ENCODE measurements around the gene LIN37. TPM values are rescaled to one million over a fixed set of nuclear protein-coding genes. Genes with fewer than 3 reads are reported as not detected.

The LIN37 gene
- total RNA-seq, 1 donor from 2014 or later, result 18.9 TPM

DNA sequence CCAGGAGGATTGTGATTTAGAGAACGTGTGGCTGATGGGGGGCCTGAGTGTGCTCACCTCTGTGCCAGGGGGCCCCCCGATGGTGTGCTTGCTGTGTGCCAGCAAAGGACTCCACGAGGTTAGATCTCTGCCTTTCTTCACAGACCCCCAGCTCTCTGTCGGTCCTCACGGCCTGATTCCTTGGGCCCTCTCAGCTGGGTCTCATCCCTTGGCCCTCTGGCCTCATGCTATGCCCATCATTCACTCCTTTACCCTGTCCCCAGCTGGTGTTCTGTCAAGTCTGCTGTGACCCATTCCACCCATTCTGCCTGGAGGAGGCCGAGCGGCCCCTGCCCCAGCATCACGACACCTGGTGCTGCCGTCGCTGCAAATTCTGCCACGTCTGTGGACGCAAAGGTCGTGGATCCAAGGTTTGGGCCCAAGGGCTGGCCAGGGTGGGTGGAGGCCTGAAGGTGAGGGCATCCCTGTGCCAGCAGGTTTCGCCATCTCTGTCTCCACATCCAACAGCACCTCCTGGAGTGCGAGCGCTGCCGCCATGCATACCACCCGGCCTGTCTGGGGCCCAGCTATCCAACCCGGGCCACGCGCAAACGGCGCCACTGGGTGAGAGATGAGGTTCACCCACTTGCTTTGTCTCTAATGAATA, 23.0 kb upstream of the LIN37 start:
- TF ChIP-seq, protein P1, sequence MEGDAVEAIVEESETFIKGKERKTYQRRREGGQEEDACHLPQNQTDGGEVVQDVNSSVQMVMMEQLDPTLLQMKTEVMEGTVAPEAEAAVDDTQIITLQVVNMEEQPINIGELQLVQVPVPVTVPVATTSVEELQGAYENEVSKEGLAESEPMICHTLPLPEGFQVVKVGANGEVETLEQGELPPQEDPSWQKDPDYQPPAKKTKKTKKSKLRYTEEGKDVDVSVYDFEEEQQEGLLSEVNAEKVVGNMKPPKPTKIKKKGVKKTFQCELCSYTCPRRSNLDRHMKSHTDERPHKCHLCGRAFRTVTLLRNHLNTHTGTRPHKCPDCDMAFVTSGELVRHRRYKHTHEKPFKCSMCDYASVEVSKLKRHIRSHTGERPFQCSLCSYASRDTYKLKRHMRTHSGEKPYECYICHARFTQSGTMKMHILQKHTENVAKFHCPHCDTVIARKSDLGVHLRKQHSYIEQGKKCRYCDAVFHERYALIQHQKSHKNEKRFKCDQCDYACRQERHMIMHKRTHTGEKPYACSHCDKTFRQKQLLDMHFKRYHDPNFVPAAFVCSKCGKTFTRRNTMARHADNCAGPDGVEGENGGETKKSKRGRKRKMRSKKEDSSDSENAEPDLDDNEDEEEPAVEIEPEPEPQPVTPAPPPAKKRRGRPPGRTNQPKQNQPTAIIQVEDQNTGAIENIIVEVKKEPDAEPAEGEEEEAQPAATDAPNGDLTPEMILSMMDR (conservative IDR thresholded peaks at IDR 0.05; ENCODE audit: low read depth, low read length), result no peak
- no peak for DNase-seq (ENCODE audit: low read depth)
- no peak overlapping the region for H3K4me3 ChIP-seq (ENCODE audit: low read depth, low read length)

- DNase-seq (ENCODE audit: low read depth), result no peak
- no peak overlapping the region for H3K4me3 ChIP-seq (ENCODE audit: low read depth, low read length)
- TF ChIP-seq, protein P1 (conservative IDR thresholded peaks at IDR 0.05; ENCODE audit: low read depth, low read length), result no peak
These were observed 21.1 kb upstream of the LIN37 start for GRCh38 chr19:35727053-35727955.

GRCh38 chr19:35727956-35728706, 20.2 kb upstream of the LIN37 start:
- no peak for DNase-seq (ENCODE audit: low read depth)
- TF ChIP-seq, protein P1 (conservative IDR thresholded peaks at IDR 0.05; ENCODE audit: low read depth, low read length), result no peak
- H3K4me3 ChIP-seq (ENCODE audit: low read depth, low read length), result no peak overlapping the region

DNA sequence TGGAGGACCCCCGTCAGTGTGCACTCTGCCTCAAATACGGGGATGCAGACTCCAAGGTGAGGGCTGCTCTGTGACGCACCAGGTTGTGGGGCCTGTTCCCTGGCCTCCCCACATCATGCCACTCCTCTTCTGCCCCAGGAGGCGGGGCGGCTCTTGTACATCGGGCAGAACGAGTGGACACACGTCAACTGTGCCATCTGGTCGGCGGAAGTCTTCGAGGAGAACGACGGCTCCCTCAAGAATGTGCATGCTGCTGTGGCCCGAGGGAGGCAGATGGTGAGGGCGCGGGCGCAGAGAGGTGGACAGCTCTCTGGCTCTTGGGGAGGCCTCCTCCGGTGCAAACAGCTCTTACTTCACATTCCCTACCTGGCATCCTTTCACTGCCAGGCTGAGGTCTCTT, 19.4 kb upstream of the LIN37 start:
- DNase-seq (ENCODE audit: low read depth), result no peak
- TF ChIP-seq, protein P1 (conservative IDR thresholded peaks at IDR 0.05; ENCODE audit: low read depth, low read length), result no peak
- no peak overlapping the region for H3K4me3 ChIP-seq (ENCODE audit: low read depth, low read length)

DNA sequence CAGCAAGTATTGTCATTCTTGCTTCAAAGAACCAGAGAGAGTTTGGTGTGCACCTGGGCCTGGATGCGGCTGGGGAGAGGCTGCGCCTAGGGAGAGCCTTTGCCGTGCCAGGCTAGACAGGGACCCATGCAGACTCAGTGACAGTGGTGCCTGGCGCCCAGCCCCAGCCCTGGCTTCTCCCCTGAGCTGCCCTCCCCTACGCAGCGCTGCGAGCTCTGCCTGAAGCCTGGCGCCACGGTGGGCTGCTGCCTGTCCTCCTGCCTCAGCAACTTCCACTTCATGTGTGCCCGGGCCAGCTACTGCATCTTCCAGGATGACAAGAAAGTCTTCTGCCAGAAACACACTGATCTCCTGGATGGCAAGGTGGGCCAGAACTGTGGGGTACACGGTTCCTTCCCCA, 18.6 kb upstream of the LIN37 start:
- TF ChIP-seq, protein P1 (conservative IDR thresholded peaks at IDR 0.05; ENCODE audit: low read depth, low read length), result no peak
- no peak overlapping the region for H3K4me3 ChIP-seq (ENCODE audit: low read depth, low read length)
- no peak for DNase-seq (ENCODE audit: low read depth)

GRCh38 chr19:35730326-35730725, 18.1 kb upstream of the LIN37 start:
- H3K4me3 ChIP-seq (ENCODE audit: low read depth, low read length), result no peak overlapping the region
- DNase-seq (ENCODE audit: low read depth), result no peak
- TF ChIP-seq, protein P1 (conservative IDR thresholded peaks at IDR 0.05; ENCODE audit: low read depth, low read length), result no peak
